Embryonic facial prominence (tissue), 1 donor: ENCODE measurements around the gene GBX1.

Experiments
- DNase-seq: peaks from one replicate; pipeline ENCODE4 v3.0.0-alpha.2; 2016; ENCODE audit errors: extremely low spot score

The GBX1 gene

GRCh38 chr7:151139791-151140190 is 27.7 kb downstream of the GBX1 start:
- no peak for DNase-seq

DNA sequence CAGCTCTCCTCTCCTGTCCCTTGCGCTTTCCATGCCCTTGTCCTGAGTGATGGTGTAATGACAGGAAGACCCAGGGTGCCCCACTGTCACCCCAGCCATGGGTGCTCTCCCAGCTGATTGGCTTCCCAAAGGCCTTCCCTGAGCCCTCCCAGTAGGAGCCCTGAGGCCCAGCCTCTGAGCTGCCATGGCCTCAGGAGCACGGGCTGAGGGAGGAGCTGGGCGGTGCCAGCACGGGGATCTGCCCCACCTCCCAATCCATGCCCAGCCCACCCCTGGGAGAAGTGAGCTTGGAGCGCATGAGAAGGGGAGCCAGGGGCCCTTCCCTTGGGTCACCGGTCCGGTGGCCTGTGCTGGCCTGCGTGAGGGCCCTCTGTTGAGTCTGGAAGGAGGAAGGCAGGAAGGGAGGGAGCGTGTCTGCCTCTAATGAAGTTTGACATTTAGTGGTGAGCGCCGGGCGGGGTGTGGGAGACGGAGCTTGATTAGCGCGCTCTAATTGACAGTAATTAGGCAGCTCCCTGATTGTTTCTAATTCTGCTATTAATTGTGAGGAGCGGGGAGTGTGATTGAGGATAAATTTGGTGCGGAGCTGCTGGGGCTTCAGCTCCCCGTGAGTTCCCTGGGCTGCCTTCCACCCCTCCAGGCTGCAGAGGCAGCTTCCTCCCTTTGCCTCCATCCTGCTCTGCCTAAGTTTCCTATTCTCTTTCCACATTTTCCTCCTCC is 28.3 kb downstream of the GBX1 start:
- no peak for DNase-seq

GRCh38 chr7:151138153-151138851 is 29.2 kb downstream of the GBX1 start:
- no peak for DNase-seq

DNA sequence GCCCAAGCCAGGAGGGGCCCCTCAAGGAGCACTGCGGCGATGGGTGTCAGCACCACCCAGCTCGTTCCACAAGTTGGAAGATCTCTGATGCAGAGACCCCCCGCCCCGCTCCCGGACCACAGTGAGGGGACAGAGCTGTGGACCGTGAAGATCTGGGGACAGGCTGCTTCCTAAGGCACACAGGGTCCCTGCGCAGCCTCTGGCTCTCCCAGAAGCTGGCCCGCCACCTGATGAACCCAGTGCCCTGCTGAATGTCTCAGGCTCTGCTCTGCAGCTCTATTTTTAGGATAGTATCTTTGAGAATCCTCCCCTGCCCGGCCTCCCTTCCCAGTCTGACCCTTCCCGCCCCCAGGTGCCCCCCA is 29.7 kb downstream of the GBX1 start:
- DNase-seq, result no peak

DNA sequence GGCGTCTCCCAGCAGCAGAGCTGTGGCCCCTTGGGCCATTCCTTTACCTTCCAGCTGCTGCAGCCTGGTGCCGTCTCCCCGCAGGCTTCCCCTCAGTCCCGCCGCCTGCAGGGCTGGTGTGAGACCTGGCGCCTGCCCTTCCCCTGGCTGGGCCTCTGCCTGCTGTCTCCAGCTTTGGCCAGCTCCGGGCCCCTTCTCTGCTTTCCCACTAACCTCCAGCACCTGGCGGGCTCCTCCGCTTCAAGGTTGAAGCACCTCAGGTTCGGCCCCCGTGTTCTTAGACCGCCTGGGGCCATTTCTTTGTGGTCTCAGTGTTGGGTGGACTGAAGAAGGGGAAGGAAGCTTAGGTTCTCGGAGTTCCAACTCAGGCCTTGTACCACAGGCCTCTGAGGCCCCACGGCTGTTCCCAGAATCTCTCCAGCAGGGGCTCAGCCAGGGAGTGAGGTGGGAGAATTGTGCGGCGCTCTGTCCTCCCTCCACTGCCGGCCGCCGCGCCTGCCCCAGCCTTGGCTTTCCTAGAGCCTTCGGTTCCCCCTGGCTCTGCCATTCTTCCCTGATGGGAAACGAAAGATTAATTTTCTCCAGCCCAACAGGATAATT is 30.3 kb downstream of the GBX1 start:
- no peak for DNase-seq

GRCh38 chr7:151135866-151136843 is 31.3 kb downstream of the GBX1 start:
- DNase-seq, result no peak

- no peak for DNase-seq
These were observed 32.0 kb downstream of the GBX1 start for GRCh38 chr7:151135525-151135845.

- no peak for DNase-seq
These were observed 32.6 kb downstream of the GBX1 start for GRCh38 chr7:151134743-151135524.

DNA sequence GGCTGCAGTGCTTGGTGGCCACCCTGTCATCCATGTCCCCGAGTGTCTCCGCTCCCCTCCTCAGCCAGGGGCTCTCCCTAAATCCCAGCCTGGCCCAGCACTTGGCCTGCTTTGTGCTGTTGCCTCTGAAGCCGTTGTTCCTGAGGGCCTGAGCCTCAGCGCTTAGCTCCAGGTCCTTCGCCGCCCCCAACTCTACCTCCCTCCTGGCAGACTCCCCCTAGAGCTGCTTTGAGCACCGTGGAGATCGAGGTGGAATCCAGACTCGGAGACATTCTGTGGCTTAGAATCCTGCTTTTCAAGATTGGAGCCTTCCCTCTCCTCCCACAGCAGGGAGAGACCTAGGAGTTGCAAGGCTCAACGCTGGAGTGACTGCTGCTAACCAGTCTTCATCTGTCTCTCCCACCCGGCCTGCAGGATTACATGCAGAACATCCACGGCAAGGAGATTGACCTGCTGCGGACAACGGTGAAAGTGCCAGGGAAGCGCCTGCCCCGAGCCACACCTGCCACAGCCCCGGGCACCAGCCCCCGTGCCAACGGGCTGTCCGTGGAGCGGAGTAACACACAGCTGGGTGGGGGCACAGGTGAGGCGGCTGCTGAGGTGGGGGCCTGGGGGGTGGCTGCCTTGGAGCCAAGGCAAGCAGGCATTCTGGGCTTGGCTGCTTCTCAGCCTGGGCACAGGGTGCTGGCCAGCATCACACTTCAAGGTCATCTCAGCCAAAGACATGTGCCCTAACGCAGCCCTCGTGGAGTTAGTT is 33.3 kb downstream of the GBX1 start:
- DNase-seq, result no peak

DNA sequence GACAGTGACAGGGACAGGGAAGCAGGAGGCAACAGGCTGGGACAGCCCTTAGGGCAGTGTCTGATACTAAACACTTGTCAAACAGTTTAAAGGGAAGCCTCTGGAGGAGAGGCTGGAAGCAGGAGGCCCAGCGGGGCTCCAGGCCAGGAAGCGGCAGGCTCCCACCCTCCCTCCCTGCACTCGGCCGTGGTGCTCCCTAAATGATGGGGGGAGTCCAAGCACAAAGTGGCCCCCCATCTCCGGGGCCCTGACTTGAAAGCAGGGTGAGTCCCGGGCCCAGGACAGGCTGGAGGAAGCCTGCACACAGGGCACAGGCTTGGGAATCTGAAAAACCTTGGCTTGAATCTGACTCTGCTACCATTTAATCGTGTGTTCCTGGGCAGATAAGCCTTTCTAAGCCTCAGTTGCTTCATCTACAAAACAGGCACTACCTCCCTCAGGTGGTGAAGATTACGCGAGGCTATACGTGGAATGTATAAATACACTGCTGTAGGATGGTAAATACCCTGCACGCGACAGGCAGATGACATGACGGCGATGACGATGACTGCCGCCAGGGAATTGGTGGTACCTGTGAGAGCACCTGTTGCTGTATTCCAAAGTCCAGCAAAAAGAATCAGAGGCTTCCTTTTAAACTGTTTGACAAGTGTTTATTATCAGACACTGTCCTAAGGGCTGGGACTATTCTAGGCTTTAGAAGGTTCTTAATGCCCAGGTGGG is 34.1 kb downstream of the GBX1 start:
- no peak for DNase-seq

- no peak for DNase-seq
These were observed 34.9 kb downstream of the GBX1 start for GRCh38 chr7:151132461-151133205.

DNA sequence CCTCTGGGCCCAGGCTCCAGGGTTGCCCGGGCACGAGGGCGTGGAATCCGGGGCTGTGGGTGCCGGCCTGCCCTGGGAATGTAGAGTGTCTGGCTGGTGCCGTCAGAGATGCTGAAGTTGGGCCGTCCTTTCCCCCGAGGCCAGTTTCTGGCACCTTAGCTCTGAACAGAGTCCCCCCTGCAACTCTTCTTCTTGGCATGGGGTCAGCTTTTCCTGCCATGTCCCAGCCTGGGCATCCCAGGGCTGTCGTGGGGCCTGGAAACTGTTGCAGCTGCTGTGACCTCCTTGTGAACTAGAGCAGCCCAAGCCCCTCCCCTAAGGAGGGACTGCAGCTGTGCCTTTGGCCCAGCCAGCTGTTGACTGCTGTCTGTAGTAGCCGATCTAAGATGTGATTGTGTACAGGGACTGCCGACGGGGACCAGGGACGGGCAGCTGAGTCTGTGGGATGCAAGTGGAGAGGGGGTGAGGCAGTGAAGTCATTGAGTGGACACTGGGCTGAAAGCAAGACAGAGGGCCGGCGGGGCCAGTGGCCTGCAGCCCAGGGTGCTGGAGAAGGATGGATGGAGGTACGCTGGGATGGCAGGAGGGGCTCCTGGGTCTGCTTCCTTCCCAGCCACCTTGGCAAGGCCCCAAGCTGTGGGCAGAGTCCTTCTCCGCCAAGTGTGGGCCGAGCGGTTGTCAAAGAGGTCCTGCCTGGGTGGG is 35.8 kb downstream of the GBX1 start:
- no peak for DNase-seq

GRCh38 chr7:151131224-151131591 is 36.3 kb downstream of the GBX1 start:
- no peak for DNase-seq

GRCh38 chr7:151130741-151131157 is 36.7 kb downstream of the GBX1 start:
- no peak for DNase-seq

DNA sequence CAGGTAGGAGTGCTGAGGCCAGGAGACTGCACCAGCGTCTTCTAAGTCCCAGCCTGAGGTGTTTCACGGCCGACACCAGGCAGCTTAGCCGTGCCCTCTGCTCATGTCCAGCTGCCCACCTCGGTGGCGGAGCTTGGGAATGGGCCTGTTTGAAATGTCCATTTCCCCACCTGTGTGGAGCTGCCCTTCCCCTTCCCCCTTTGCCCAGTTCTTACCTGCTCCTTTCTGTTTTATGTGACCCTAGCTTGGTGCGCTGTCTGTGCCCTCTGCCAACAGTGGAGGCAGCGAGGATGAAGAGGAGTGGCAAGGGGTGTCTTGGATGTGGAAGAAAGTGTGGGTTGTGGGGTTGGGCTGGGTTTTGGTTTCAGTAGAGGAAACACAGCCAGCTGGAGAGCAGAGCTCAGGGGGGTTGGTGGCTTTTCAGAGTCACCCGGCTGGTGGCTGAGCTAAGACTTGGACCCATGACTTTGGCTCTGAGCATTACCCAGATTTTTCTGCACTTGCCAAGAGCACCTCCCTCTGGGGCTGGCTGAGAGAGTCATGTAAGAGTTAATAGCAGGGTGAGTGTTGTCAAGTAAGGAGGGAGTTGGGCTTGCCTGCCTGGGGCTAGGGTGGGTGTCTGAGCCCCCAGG is 37.4 kb downstream of the GBX1 start:
- DNase-seq, result no peak

DNA sequence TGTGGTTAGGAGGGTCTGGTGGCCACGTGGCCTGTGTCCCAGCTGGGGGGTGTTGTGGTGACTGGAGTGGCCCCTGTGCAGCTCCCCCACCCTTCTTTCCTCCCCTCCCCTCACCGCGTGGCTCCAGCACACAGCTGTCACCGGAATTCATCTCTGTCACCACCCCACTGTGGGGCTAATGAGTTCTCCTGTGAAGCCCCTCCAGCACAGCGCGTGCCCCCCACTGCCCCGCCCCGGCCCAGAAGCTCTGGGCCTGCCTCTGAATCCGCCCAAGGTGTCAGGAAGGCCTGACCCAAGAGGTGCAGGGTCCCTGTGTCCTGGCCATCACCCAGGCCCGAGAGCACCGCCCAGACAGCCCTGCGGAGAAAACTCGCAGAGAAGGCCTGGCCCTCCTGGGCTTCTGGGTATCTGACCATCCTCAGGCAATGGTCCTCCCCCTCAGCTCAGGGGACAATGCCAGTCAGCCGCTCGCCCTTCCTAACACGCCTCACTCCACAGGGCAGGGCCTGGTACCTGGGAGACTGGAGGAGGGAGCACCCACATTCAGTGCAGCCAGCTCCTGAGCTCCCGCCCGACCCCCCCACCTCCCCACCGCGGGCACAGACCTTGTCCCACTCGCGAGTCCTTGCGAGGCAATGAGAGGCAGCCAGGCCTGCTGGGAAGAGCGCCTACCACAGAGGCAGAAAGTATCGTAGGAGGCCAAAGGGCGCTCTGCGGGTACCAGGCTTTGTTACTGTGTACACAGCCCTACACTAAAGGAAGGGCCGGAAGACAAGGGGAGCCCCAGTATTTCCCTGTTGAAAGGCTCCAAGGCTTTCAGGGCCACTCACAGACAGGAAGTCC is 38.2 kb downstream of the GBX1 start:
- no peak for DNase-seq

DNA sequence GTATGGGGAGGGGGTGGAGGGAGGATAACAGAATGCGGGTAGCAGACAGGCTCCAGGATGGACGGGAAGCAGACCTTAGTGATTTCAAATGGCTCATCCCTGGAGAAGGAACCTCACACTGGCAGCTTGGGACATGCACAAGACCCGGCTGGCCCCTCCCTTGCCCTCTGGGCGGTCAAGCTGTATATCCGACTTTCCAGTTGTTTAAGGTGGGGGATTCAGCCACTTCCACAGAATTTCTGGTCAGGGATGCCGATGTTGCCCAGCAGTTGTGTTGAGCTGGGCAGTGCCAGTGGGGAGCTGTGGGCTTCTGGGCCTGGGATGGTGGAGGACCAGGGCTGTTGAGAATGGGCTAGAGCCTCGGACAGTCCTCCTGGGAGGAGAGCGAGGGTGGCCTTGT is 38.8 kb downstream of the GBX1 start:
- DNase-seq, result no peak
